Psoas muscle (tissue), 8 donors: ENCODE data around the gene BTBD8. TPM values are rescaled to one million over a fixed set of nuclear protein-coding genes. Genes with fewer than 3 reads are reported as not detected.
"Not testable (repeated sequence)": the region's sequence is repeated elsewhere in the genome, so short reads cannot be mapped to it uniquely, and the experiment has no call there.

Experiments
- ATAC-seq, 4 donors: fragments of 200-7000 bp; cut with Tn5 transposase; one replicate each; pipeline ENCODE4 v1.9.1; 2020; ENCODE audit warnings: moderate library complexity in 3 of 4, mild to moderate bottlenecking in 2 of 4
- DNase-seq, 2 donors: peaks; one replicate each; pipeline ENCODE4 v3.0.0-alpha.2; 2020
- H3K27ac ChIP-seq: fragments of 200-600 bp; one replicate; pipeline ENCODE4 v1.8.0; 2022
- H3K27me3 ChIP-seq, 3 donors: fragments of 200-600 bp in 1 of 3; one replicate each; pipeline versions ENCODE4 v1.6.1 to v1.8.0; 2013 to 2022; ENCODE audit warnings: low read length in 2 of 3, mild to moderate bottlenecking in 2 of 3, moderate library complexity in 1 of 3; ENCODE audit not compliant: insufficient read depth in 3 of 3
- H3K36me3 ChIP-seq, 2 donors: fragments of 200-600 bp in 1 of 2; one replicate each; pipeline versions ENCODE4 v1.6.1 to v1.8.0; 2013 to 2022; ENCODE audit warnings: low read depth in 1 of 2, mild to moderate bottlenecking in 1 of 2, moderate library complexity in 1 of 2; ENCODE audit not compliant: insufficient read depth in 1 of 2
- H3K4me1 ChIP-seq: fragments of 200-600 bp; one replicate; pipeline ENCODE4 v1.8.0; 2022
- H3K4me3 ChIP-seq: fragments of 200-600 bp; one replicate; pipeline ENCODE4 v1.8.0; 2022; ENCODE audit warnings: mild to moderate bottlenecking
- H3K9me3 ChIP-seq: fragments of 200-600 bp; one replicate; pipeline ENCODE4 v1.8.0; 2022
- CTCF ChIP-seq: fragments of 200-600 bp; IDR thresholded peaks from one replicate; pipeline ENCODE4 v1.8.0; 2022; ENCODE audit warnings: antibody characterized with exemption
- WGBS, 3 donors: extraction: QIAGEN DNeasy Blood & Tissue Kit; methylation state at CpG; one replicate each; pipeline versions ENCODE4 v1.1.6 to v1.1.7; 2013; 5-methylcytosine and 5-hydroxymethylcytosine counted together
- intact Hi-C, 2 donors: fragments of 100-400 bp; cut with DNase I; formaldehyde crosslinking; loops; one replicate each; pipeline versions ENCODE4 v1.11.0 to v1.14.2; 2022
- polyA plus RNA-seq, 3 donors: library from polyadenylated mRNA; stranded (reverse); fragments of 200-250 nt; gene quantifications; one replicate each; pipeline ENCODE4 v1.2.3, GENCODE V29; 2013
- total RNA-seq, 4 donors: library from RNA; stranded (reverse); fragmentation: NEBNext Ultra II Directional in 2 of 4; extraction: Animal tissue kit (Norgen Biotek cat#: 25700) in 2 of 4; gene quantifications; one replicate each; pipeline versions ENCODE4 v1.2.1 to v1.2.4, GENCODE V29; 2021 to 2023
- donor health status: healthy with polysubstance abuse.
- donor health status: DM: no; HTN: no; CAD: no; lungs with moderate emphysema.
- donor health status: Bipolar disorder and iron deficiency.
- donor health status: healthy.
- donor health status: DM: yes; HTN: yes; CAD: no.
- donor health status: DM: no; HTN: no; CAD: no.
- donor health status: DM: no; HTN: no; CAD: no.
- donor health status: DM: yes; HTN: yes; CAD: no.

The BTBD8 gene
- total and polyA plus RNA-seq, 7 donors = 0.31 to 4.3 (median 0.61) TPM

GRCh38 chr1:92051948-92052347, 28.2 kb upstream of the BTBD8 start:
- Histone ChIP-seq H3K27me3 (peaks cover 0 to 5% (median 0%) of the 10 kb centered on the region in 3 donors), H3K4me1 (no peaks in the 10 kb centered on the region), H3K9me3 (no peaks in the 10 kb centered on the region), H3K4me3 (no peak overlapping the region), H3K27ac (no peak overlapping the region), H3K36me3 (no peaks in the 10 kb centered on the region)
- no peak for DNase-seq
- intact Hi-C loops = no loop called here
- TF ChIP-seq CTCF = no peak
- ATAC-seq = no peak

- ATAC-seq = no peak
- 79 to 86% (median 81%) methylated on average over 3 of the region's 3 CpGs for WGBS, 3 donors
- intact Hi-C loops = no loop called here
These were observed 15.1 kb upstream of the BTBD8 start for GRCh38 chr1:92065042-92065441.

DNA sequence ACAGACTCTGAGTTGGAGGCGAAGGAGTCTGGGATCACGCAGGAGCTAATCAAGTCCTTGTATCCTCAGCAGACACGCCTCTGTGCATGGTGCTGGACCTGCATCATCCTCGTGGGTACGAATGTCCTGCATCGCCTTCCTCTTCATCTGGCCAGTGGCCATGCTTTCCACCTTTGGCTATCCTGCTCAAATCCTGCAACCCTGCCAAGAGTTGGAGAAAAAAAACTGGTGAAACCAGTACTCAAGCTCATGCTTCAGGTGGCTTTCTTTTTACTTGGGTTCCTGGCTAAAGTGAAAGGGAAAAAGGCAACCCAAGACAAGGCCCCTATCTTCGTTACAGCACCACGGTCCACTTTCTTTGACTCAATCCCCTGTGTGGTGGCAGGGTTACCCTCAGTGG, 13.8 kb upstream of the BTBD8 start:
- no peak for ATAC-seq
- TF ChIP-seq CTCF = no peak
- intact Hi-C loops = no loop called here
- DNase-seq = no peak
- no peak overlapping the region for H3K4me3 ChIP-seq
- 82 to 87% (median 87%) methylated on average over 8 of the region's 8 CpGs for WGBS, 3 donors
- no peaks in the 10 kb centered on the region for H3K36me3 ChIP-seq
- no peaks in the 10 kb centered on the region for H3K9me3 ChIP-seq
- H3K4me1 ChIP-seq = no peaks in the 10 kb centered on the region
- H3K27me3 ChIP-seq = no peaks in the 10 kb centered on the region
- H3K27ac ChIP-seq = no peak overlapping the region

More at GRCh38 chr1:92065042-92065441, 15.1 kb upstream of the BTBD8 start:
- TF ChIP-seq CTCF = no peak
- Histone ChIP-seq H3K9me3 (no peaks in the 10 kb centered on the region), H3K36me3 (no peaks in the 10 kb centered on the region), H3K27me3 (no peaks in the 10 kb centered on the region), H3K4me3 (no peak overlapping the region), H3K27ac (no peak overlapping the region), H3K4me1 (no peaks in the 10 kb centered on the region)
- DNase-seq = no peak

- Histone ChIP-seq H3K4me1 (no peaks in the 10 kb centered on the region), H3K27me3 (no peaks in the 10 kb centered on the region), H3K36me3 (no peaks in the 10 kb centered on the region), H3K4me3 (no peak overlapping the region), H3K27ac (no peak overlapping the region), H3K9me3 (no peaks in the 10 kb centered on the region)
- intact Hi-C loops = no loop called here
- TF ChIP-seq CTCF = no peak
- WGBS, 3 donors = 62 to 64% (median 62%) methylated on average over 2 of the region's 2 CpGs
- ATAC-seq = no peak
- DNase-seq = no peak
These were observed 9.3 kb upstream of the BTBD8 start for GRCh38 chr1:92070892-92071291.

DNA sequence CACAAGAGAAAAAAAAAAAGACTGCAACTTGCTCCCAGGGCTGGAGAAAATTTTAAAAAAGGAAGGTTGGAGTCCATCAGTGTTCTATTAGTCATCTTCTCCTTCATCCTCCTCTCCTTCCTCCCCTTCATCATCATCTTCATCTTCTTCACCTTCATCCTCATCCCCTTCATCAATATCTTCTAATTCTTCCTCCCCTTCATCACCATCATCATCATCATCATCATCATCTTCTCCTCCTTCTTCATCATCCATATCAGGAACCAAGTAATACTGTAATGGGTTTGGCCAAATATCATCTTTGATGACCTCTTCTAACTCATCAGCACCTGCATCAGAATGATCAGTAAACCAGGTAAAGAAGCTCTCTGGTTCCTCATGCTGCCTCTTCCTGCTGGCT, 5.7 kb upstream of the BTBD8 start:
- H3K4me1 ChIP-seq, intact Hi-C loops, ATAC-seq, H3K36me3 ChIP-seq, H3K9me3 ChIP-seq, H3K27ac ChIP-seq, H3K4me3 ChIP-seq, DNase-seq, H3K27me3 ChIP-seq: not testable (repeated sequence)
